ENCODE results near the gene C3orf33. TPM values are rescaled to one million over a fixed set of nuclear protein-coding genes. Genes with fewer than 3 reads are reported as not detected.

C3orf33 gene
- total and polyA plus RNA-seq, 2 of the 13 experiments (the other 11 are each of a cell fraction or from before 2014, with no cell fraction given) = 9.2 to 12.6 TPM

GRCh38 chr3:155744626-155745324, 61.3 kb downstream of the C3orf33 start, which contains the start of gene PLCH1 (continued):
- TF ChIP-seq BCL6 (CRISPR knock-in tag; IDR thresholded peaks at IDR 0.05) = peak; percentile 39; the same call in 1 of the 2 replicates
- TF ChIP-seq HNF1A (IDR thresholded peaks at IDR 0.05; ENCODE audit: low read depth) = 0 out of 2 replicates have a peak, but pooled peaks have one; percentile 26
- peak; percentile 51; the same call in 1 of the 2 replicates for TF ChIP-seq HNF1A (CRISPR knock-in tag; IDR thresholded peaks at IDR 0.05; ENCODE audit: borderline replicate concordance)
- TF ChIP-seq PCBP1 (IDR thresholded peaks at IDR 0.05; ENCODE audit: borderline replicate concordance, low read depth, low read length) = 0 out of 2 replicates have a peak, but pooled peaks have one; percentile 48
- 0 out of 2 replicates have a peak, but pooled peaks have one; percentile 29 for TF ChIP-seq ELF1 (CRISPR knock-in tag; IDR thresholded peaks at IDR 0.05)
- peak; percentile 77; the same call in 1 of the 2 replicates for TF ChIP-seq MYC (CRISPR knock-in tag; IDR thresholded peaks at IDR 0.05; ENCODE audit: borderline replicate concordance)
- TF ChIP-seq IKZF5 (CRISPR knock-in tag; IDR thresholded peaks at IDR 0.05) = peak; percentile 38; the same call in 1 of the 2 replicates
- peak; percentile 77 for TF ChIP-seq KMT2B (CRISPR knock-in tag; IDR thresholded peaks at IDR 0.05)
- TF ChIP-seq ZNF646 (CRISPR knock-in tag; IDR thresholded peaks at IDR 0.05) = peak; percentile 53; the same call in 1 of the 2 replicates
- peak; percentile 58; the same call in 1 of the 2 replicates for TF ChIP-seq TFDP1 (CRISPR knock-in tag; IDR thresholded peaks at IDR 0.05; ENCODE audit: borderline replicate concordance)
- peak; percentile 95 for TF ChIP-seq XRCC5 (optimal IDR thresholded peaks at IDR 0.05; ENCODE audit: low read length)
- 0 out of 2 replicates have a peak, but pooled peaks have one; percentile 48 for TF ChIP-seq SIN3A (IDR thresholded peaks at IDR 0.05; ENCODE audit: borderline replicate concordance, low read depth, low read length)

All from HepG2 (cell line).